HepG2 (cell line): ENCODE data around the gene PRSS21.

Experiments used
- AHR ChIP-seq: IDR thresholded peaks from 2 replicates; pipeline ENCODE4 v1.6.1; 2018; ENCODE audit warnings: missing genetic modification reagents, missing compliant biosample characterization
- ATF7-NPFF ChIP-seq: sonication (generic); formaldehyde crosslinking; IDR thresholded peaks from 2 replicates; pipeline ENCODE4 v1.8.1; 2023; ENCODE audit warnings: mild to moderate bottlenecking, low read depth, missing genetic modification reagents, moderate library complexity
- CEBPB ChIP-seq: IDR thresholded peaks from 2 replicates; pipeline ENCODE4 v1.6.1; 2011; ENCODE audit warnings: low read depth, low read length, improper control_type of control experiment, borderline replicate concordance
- IRX3 ChIP-seq: sonication (generic); formaldehyde crosslinking; IDR thresholded peaks from 2 replicates; pipeline ENCODE4 v1.8.1; 2023; ENCODE audit warnings: mild to moderate bottlenecking, low read depth, missing genetic modification reagents, borderline replicate concordance
- JUN ChIP-seq: sonication (generic); formaldehyde crosslinking; IDR thresholded peaks from 2 replicates; pipeline ENCODE4 v1.4.0; 2020; ENCODE audit warnings: mild to moderate bottlenecking, missing genetic modification reagents
- POLR2A ChIP-seq, 2 experiments: IDR thresholded peaks; 2 replicates each; pipeline ENCODE4 v1.6.1; 2011; ENCODE audit warnings: low read depth in 2 of 2, low read length in 2 of 2, mild to moderate bottlenecking in 1 of 2, moderate library complexity in 1 of 2; ENCODE audit not compliant: insufficient read depth in 1 of 2
- RXRB ChIP-seq: IDR thresholded peaks from 2 replicates; pipeline ENCODE4 v1.6.1; 2016; ENCODE audit warnings: borderline replicate concordance, missing genetic modification reagents, missing compliant biosample characterization
- SPEN ChIP-seq: sonication (generic); formaldehyde crosslinking; IDR thresholded peaks from 2 replicates; pipeline ENCODE4 v1.5.1; 2020; ENCODE audit warnings: low read depth, mild to moderate bottlenecking, missing genetic modification reagents
- TAF1 ChIP-seq: sonication (generic); formaldehyde crosslinking; IDR thresholded peaks from 2 replicates; pipeline ENCODE4 v1.4.0; 2020; ENCODE audit warnings: missing genetic modification reagents
- ZBTB43 ChIP-seq: sonication (generic); formaldehyde crosslinking; conservative IDR thresholded peaks from 2 replicates; pipeline ENCODE4 v1.4.0; 2020; ENCODE audit warnings: missing genetic modification reagents
- ZNF800 ChIP-seq: sonication (generic); formaldehyde crosslinking; IDR thresholded peaks from 2 replicates; pipeline ENCODE4 v1.4.0; 2020; ENCODE audit warnings: missing genetic modification reagents
- TF ChIP-seq, protein P1 (sequence below): sonication (generic); formaldehyde crosslinking; IDR thresholded peaks from 2 replicates; pipeline ENCODE4 v1.4.0; 2020; ENCODE audit warnings: missing genetic modification reagents

DNA sequence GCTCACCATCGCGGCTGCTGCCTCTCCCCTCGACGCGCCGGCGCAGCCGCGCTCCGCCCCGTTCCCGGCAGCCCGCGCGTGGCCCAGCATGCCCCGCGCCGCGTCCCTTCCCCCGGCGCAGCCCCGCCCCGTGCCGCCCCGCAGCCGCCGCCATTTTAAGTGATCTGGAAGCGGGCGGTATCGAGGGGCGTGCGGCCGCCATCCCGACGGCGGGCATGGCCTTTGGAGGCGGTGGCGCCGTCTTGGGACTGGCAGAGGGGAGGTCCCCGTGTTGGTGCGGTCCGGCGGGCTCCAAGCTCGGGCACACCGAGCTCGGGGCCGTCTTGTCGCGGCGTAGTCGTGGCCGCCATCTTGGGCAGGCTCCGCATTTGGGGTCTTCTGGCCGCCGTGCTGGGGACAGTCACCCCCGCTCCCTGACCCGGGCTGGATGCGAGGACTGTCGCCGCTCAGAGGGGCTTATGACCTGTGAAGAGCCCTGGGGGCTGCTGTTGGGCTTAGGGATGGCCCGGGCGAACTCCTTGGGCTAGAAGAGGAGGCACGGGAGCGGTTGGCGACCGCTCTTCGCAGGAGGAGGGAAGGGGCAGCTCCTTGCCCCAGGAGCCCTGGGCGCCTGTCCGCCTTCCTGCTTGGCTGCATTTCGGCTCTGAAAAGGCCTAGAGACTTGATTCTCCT lies 39.7 kb upstream of the PRSS21 start, which contains the start of gene ELOB:
- TF ChIP-seq ZNF800 (CRISPR knock-in tag) = no peak
- TF ChIP-seq POLR2A (IDR thresholded peaks at IDR 0.05; ENCODE audit: insufficient read depth in 1 of 2, low read depth in 2 of 2, low read length in 2 of 2) = peak; percentile 71 to 80
- no peak for TF ChIP-seq JUN (CRISPR knock-in tag)
- TF ChIP-seq CEBPB = no peak
- TF ChIP-seq ZBTB43 (CRISPR knock-in tag) = 0 out of 2 replicates have a peak, but pooled peaks have one; percentile 35
- TF ChIP-seq TAF1 (CRISPR knock-in tag) = peak; percentile 95
- TF ChIP-seq AHR = peak; percentile 87; the same call in 1 of the 2 replicates
- no peak for TF ChIP-seq RXRB (CRISPR knock-in tag)
- TF ChIP-seq ATF7-NPFF (CRISPR knock-in tag) = 0 out of 2 replicates have a peak, but pooled peaks have one; percentile 18
- TF ChIP-seq, protein P1, sequence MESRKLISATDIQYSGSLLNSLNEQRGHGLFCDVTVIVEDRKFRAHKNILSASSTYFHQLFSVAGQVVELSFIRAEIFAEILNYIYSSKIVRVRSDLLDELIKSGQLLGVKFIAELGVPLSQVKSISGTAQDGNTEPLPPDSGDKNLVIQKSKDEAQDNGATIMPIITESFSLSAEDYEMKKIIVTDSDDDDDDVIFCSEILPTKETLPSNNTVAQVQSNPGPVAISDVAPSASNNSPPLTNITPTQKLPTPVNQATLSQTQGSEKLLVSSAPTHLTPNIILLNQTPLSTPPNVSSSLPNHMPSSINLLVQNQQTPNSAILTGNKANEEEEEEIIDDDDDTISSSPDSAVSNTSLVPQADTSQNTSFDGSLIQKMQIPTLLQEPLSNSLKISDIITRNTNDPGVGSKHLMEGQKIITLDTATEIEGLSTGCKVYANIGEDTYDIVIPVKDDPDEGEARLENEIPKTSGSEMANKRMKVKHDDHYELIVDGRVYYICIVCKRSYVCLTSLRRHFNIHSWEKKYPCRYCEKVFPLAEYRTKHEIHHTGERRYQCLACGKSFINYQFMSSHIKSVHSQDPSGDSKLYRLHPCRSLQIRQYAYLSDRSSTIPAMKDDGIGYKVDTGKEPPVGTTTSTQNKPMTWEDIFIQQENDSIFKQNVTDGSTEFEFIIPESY (CRISPR knock-in tag) = no peak; the same call in 1 of the 2 replicates
- TF ChIP-seq IRX3 = no peak
- TF ChIP-seq SPEN (CRISPR knock-in tag) = peak; percentile 63; the same call in 1 of the 2 replicates
